HUES64 (cell line): ENCODE measurements around the gene SPIB.

Experiments used
- H3K27ac ChIP-seq: 2 replicates; pipeline ENCODE4 v1.7.0; 2013; ENCODE audit warnings: low read depth, low read length, inconsistent platforms
- H3K27me3 ChIP-seq: 2 replicates; pipeline ENCODE4 v1.6.1; 2013; ENCODE audit warnings: mild to moderate bottlenecking, low read length; ENCODE audit not compliant: insufficient read depth
- H3K36me3 ChIP-seq: 2 replicates; pipeline ENCODE4 v1.6.1; 2013; ENCODE audit warnings: mild to moderate bottlenecking, low read length; ENCODE audit not compliant: insufficient read depth
- H3K4me1 ChIP-seq: 2 replicates; pipeline ENCODE4 v1.6.1; 2013; ENCODE audit warnings: mild to moderate bottlenecking, low read length, moderate library complexity; ENCODE audit not compliant: insufficient read depth
- H3K4me3 ChIP-seq: 2 replicates; pipeline ENCODE4 v1.5.1; 2013; ENCODE audit warnings: mild to moderate bottlenecking, low read length, moderate library complexity
- H3K9ac ChIP-seq: 2 replicates; pipeline ENCODE4 v1.6.1; 2013; ENCODE audit warnings: mild to moderate bottlenecking, low read depth, low read length
- H3K9me3 ChIP-seq: 2 replicates; pipeline ENCODE4 v1.6.1; 2013; ENCODE audit warnings: low read depth, low read length; ENCODE audit not compliant: insufficient read depth
- WGBS: fragments of 150-250, 120-280 bp; methylation state at CpG from one replicate; pipeline ENCODE4 v1.1.7; 2013; ENCODE audit warnings: missing lambda C conversion rate; 5-methylcytosine and 5-hydroxymethylcytosine counted together

SPIB gene

GRCh38 chr19:50393589-50393988, 25.1 kb upstream of the SPIB start:
- Histone ChIP-seq H3K9me3 (peaks cover 8% of the 10 kb centered on the region; the same call in 1 of the 2 replicates), H3K27me3 (no peaks in the 10 kb centered on the region), H3K36me3 (peaks cover 28% of the 10 kb centered on the region), H3K4me3 (no peak overlapping the region), H3K4me1 (no peaks in the 10 kb centered on the region), H3K9ac (no peak overlapping the region), H3K27ac (no peak overlapping the region)
- 94% methylated on average over 4 of the region's 4 CpGs for WGBS

DNA sequence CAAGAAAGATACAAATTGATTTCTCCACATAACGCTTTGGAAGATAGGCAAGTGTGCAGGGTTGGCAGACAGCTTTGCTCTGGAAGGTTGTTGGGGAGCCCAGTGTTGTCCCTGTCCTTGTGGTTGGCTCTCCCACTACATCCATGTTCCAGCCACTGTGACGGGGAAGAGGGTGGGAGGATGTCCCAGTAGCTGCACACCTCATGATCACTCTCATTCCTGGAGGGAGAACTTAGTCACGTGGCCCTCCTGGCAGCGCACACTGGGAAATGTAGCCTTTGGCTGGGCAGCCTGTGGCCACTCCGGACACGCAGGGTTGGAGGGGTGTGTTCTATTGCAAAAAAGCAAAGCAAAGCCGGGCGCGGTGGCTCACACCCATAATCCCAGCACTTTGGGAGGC, 24.7 kb upstream of the SPIB start:
- WGBS, result 98% methylated on average over 9 of the region's 9 CpGs
- H3K4me1 ChIP-seq, result no peaks in the 10 kb centered on the region

GRCh38 chr19:50398675-50399367, 19.9 kb upstream of the SPIB start:
- no peak overlapping the region for H3K4me3 ChIP-seq
- no peak overlapping the region for H3K9ac ChIP-seq
- H3K27me3 ChIP-seq, result no peaks in the 10 kb centered on the region
- H3K9me3 ChIP-seq, result no peaks in the 10 kb centered on the region
- peaks cover 35% of the 10 kb centered on the region for H3K36me3 ChIP-seq
- 95% methylated on average over 13 of the region's 13 CpGs for WGBS
- H3K4me1 ChIP-seq, result no peaks in the 10 kb centered on the region
- H3K27ac ChIP-seq, result no peak overlapping the region

More for the DNA sequence above, 24.7 kb upstream of the SPIB start:
- Histone ChIP-seq H3K9me3 (peaks cover 8% of the 10 kb centered on the region; the same call in 1 of the 2 replicates), H3K4me3 (no peak overlapping the region), H3K27me3 (no peaks in the 10 kb centered on the region), H3K9ac (no peak overlapping the region), H3K36me3 (peaks cover 30% of the 10 kb centered on the region), H3K27ac (no peak overlapping the region)

DNA sequence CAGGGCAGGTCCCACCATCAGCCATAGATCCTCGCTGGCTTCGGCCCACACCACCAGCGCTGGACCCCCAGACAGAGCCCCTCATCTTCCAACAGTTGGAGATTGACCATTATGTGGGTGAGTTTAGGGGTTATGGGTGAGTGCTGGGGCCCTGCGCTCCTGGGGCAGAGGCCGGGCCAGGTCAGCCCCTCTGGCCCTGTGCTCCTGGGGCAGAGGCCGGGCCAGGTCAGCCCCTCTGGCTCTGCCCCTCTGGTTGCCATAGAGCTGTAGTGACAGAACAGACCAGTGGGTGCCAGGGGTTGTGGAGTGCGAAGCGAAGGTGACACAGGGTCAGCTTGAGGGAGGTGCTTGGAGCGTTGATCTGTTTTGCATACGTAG, 19.4 kb upstream of the SPIB start:
- H3K36me3 ChIP-seq, result peaks cover 38% of the 10 kb centered on the region

GRCh38 chr19:50401605-50402450, 16.9 kb upstream of the SPIB start:
- H3K9me3 ChIP-seq, result no peaks in the 10 kb centered on the region
- no peaks in the 10 kb centered on the region for H3K27me3 ChIP-seq
- H3K4me3 ChIP-seq, result no peak overlapping the region
- H3K4me1 ChIP-seq, result no peaks in the 10 kb centered on the region
- peaks cover 57% of the 10 kb centered on the region for H3K36me3 ChIP-seq
- H3K27ac ChIP-seq, result no peak overlapping the region
- no peak overlapping the region for H3K9ac ChIP-seq
- 97% methylated on average over 48 of the region's 48 CpGs for WGBS

More for the DNA sequence above, 19.4 kb upstream of the SPIB start:
- 98% methylated on average over 10 of the region's 10 CpGs for WGBS
- Histone ChIP-seq H3K4me1 (no peaks in the 10 kb centered on the region), H3K9ac (no peak overlapping the region), H3K27me3 (no peaks in the 10 kb centered on the region), H3K9me3 (no peaks in the 10 kb centered on the region), H3K4me3 (no peak overlapping the region), H3K27ac (no peak overlapping the region)

DNA sequence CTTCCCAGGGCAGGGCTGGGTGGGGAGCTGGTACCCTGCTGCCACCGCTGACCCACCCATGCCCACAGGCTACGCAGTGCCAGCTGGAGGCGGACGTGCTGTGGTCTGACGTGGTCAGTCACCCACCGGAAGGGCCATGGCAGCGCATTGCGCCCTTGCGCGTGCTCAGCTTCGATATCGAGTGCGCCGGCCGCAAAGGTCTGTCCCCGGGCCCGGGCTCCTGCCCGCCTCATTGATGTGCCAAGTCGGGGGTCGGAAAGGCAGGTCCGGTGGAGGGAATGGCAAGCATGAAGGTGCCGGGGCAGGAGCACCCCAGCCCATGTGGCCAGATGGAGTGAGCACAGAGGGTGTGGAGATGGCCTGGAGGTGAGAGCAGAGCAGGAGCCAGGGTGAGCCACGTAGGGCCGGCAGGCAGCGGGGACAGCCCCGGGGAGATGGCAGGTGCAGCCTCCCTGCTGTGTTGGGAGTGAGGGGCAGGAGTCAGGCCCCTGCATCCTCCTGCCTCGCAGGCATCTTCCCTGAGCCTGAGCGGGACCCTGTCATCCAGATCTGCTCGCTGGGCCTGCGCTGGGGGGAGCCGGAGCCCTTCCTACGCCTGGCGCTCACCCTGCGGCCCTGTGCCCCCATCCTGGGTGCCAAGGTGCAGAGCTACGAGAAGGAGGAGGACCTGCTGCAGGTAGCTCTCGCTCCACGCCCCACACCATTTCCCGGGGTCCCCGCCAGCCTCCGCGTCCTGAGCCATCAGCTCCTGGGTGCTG, 16.0 kb upstream of the SPIB start:
- WGBS, result 97% methylated on average over 41 of the region's 41 CpGs
- no peak overlapping the region for H3K27ac ChIP-seq
- H3K4me1 ChIP-seq, result no peaks in the 10 kb centered on the region
- H3K9me3 ChIP-seq, result no peaks in the 10 kb centered on the region
- H3K36me3 ChIP-seq, result peaks cover 62% of the 10 kb centered on the region
- H3K4me3 ChIP-seq, result no peak overlapping the region
- H3K9ac ChIP-seq, result no peak overlapping the region
- no peaks in the 10 kb centered on the region for H3K27me3 ChIP-seq

DNA sequence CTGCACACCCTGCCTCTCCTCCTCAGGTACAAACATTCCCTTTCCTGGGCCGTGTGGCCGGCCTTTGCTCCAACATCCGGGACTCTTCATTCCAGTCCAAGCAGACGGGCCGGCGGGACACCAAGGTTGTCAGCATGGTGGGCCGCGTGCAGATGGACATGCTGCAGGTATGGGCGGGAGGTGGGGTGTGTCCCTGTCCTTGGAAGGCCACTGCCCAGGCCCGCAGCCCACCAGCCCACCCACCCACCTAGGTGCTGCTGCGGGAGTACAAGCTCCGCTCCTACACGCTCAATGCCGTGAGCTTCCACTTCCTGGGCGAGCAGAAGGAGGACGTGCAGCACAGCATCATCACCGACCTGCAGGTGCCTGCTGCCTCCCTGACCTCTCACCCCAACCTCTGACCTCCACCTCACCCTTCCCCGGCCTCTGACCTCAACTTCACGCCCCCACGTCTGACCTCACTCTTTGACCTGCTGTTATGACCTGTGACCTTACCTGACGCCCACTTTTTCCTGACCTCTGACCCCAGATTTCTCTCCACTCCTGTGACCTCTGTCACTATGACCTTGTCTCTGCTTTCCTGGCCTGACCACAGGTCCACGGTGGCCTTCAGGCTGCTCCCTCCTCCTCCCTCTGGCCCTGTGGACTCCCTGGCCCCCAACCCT, 12.4 kb upstream of the SPIB start:
- H3K36me3 ChIP-seq, result peaks cover 83% of the 10 kb centered on the region

GRCh38 chr19:50406829-50407228, 11.9 kb upstream of the SPIB start:
- Histone ChIP-seq H3K9ac (no peak overlapping the region), H3K4me3 (no peak overlapping the region), H3K9me3 (no peaks in the 10 kb centered on the region), H3K4me1 (no peaks in the 10 kb centered on the region), H3K27me3 (no peaks in the 10 kb centered on the region), H3K27ac (no peak overlapping the region), H3K36me3 (peaks cover 80% of the 10 kb centered on the region)
- WGBS, result 96% methylated on average over 19 of the region's 19 CpGs

More for the DNA sequence above, 12.4 kb upstream of the SPIB start:
- Histone ChIP-seq H3K27me3 (no peaks in the 10 kb centered on the region), H3K9me3 (no peaks in the 10 kb centered on the region), H3K27ac (no peak overlapping the region), H3K4me1 (no peaks in the 10 kb centered on the region), H3K4me3 (no peak overlapping the region), H3K9ac (no peak overlapping the region)
- WGBS, result 96% methylated on average over 22 of the region's 22 CpGs

DNA sequence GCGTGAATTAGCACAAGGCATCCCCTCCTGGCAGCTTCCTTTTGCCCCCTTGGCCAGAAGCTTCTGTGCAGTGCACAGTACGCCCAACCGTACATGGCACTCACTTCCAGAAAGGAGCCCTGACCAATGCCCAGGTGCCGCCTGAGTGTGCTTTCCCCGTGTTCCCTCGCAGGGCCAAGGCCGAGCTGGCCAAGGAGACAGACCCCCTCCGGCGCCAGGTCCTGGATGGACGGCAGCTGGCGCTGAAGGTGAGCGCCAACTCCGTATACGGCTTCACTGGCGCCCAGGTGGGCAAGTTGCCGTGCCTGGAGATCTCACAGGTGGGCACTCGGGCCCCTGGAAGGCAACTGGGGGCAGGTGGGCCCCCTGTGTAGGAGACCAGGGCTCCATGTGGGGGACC, 9.4 kb upstream of the SPIB start:
- peaks cover 72% of the 10 kb centered on the region for H3K36me3 ChIP-seq
- WGBS, result 97% methylated on average over 17 of the region's 17 CpGs
- H3K27me3 ChIP-seq, result no peaks in the 10 kb centered on the region
- no peaks in the 10 kb centered on the region for H3K9me3 ChIP-seq
- no peaks in the 10 kb centered on the region for H3K4me1 ChIP-seq
- H3K9ac ChIP-seq, result no peak overlapping the region
- H3K27ac ChIP-seq, result no peak overlapping the region
- no peak overlapping the region for H3K4me3 ChIP-seq

DNA sequence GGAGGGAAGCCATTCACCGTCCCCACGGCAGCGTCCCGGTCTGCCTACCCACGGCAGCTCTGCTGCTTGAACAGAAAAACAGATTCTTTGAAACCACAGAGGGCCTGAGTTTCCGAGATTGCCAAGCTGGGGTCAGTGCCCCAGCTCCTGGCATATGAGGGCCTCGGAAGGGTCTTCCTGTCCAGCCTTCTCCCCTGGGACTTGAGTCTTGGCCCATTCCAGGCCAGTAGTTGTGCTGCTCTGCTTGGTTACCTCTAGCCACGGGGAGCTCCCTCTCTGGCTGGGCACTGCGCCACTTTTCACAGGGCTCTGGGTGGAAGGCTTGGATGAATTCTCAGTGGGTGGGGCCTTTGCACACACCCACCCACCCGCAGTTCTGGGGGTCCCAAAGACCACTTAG, 8.6 kb upstream of the SPIB start:
- H3K27me3 ChIP-seq, result no peaks in the 10 kb centered on the region
- H3K4me1 ChIP-seq, result no peaks in the 10 kb centered on the region
- no peak overlapping the region for H3K4me3 ChIP-seq
- 95% methylated on average over 10 of the region's 10 CpGs for WGBS
- no peak overlapping the region for H3K9ac ChIP-seq
- peaks cover 69% of the 10 kb centered on the region for H3K36me3 ChIP-seq
- no peaks in the 10 kb centered on the region for H3K9me3 ChIP-seq
- H3K27ac ChIP-seq, result no peak overlapping the region
